Endothelial cell (in vitro differentiated cells): ENCODE data around the gene OR2J3. TPM values are rescaled to one million over a fixed set of nuclear protein-coding genes. Genes with fewer than 3 reads are reported as not detected.

Experiments used
- DNase-seq: peaks from one replicate; pipeline ENCODE4 v3.0.0; 2021; ENCODE audit warnings: low spot score
- H3K27ac Mint-ChIP-seq: one replicate; pipeline ENCODE4 v1.8.0; 2021; ENCODE audit warnings: mixed read lengths, inconsistent platforms; ENCODE audit not compliant: unreplicated experiment
- H3K27me3 Mint-ChIP-seq: one replicate; pipeline ENCODE4 v1.8.0; 2021; ENCODE audit warnings: mild to moderate bottlenecking, moderate library complexity, mixed read lengths, inconsistent platforms; ENCODE audit not compliant: unreplicated experiment
- H3K36me3 Mint-ChIP-seq: one replicate; pipeline ENCODE4 v1.8.0; 2021; ENCODE audit warnings: mild to moderate bottlenecking, low read depth, mixed read lengths, inconsistent platforms; ENCODE audit not compliant: unreplicated experiment
- H3K4me1 Mint-ChIP-seq: one replicate; pipeline ENCODE4 v1.8.0; 2021; ENCODE audit warnings: mild to moderate bottlenecking, mixed read lengths, inconsistent platforms; ENCODE audit not compliant: unreplicated experiment
- H3K4me3 Mint-ChIP-seq: one replicate; pipeline ENCODE4 v1.8.0; 2021; ENCODE audit warnings: mild to moderate bottlenecking, mixed read lengths, inconsistent platforms; ENCODE audit not compliant: unreplicated experiment
- H3K9me3 Mint-ChIP-seq: one replicate; pipeline ENCODE4 v1.8.0; 2021; ENCODE audit warnings: mixed read lengths, inconsistent platforms; ENCODE audit not compliant: unreplicated experiment
- long read RNA-seq: library from polyadenylated mRNA; unstranded; transcript quantifications from one replicate; pipeline ENCODE4 v2.0.0, GENCODE V29; 2020; ENCODE audit not compliant: unreplicated experiment
- total RNA-seq: library from RNA; stranded (reverse); fragmentation: NEBNext Ultra II Directional; extraction: Animal tissue kit (Norgen Biotek cat#: 25700); gene quantifications from one replicate; pipeline ENCODE4 v1.2.1, GENCODE V29; 2021; ENCODE audit not compliant: unreplicated experiment
- TF ChIP-seq, protein P1 (sequence below): fragments of 200-600 bp; sonication (generic); IDR thresholded peaks from one replicate; pipeline ENCODE4 v1.5.0; 2021; ENCODE audit warnings: antibody characterized with exemption; ENCODE audit not compliant: unreplicated experiment

Gene OR2J3
- total RNA-seq, result not detected
- long read RNA-seq, result 0 reads

DNA sequence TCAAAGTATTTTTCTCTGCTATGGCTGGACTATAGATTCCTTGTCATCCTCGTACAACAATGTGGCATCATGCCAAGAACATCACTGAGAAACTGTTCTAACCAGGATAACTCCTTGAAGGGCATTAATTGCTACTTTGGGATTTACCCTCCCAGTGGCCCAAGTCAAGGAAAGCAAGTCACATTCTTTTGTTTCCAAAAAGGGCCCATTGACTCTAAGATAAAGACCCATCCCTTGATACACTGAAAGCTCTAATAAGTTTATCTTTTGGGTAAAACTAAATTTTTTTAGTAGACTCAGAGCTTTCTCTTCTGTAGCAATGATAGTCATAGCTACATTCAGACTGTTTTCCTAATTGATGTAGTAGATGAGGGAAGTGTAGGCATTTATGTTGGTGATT lies at the start of gene OR2J3:
TSS of gene OR2J3 (plus strand) at position 301 of the 400 bp plus-strand sequence. CDS start 3,833 bp downstream, outside the sequence.
- no peaks in the 10 kb centered on the region for H3K36me3 Mint-ChIP-seq
- no peaks in the 10 kb centered on the region for H3K9me3 Mint-ChIP-seq
- no peak for DNase-seq
- no peak within 1 kb of the TSS for H3K27ac Mint-ChIP-seq
- H3K4me1 Mint-ChIP-seq, result no peaks in the 10 kb centered on the region
- TF ChIP-seq, protein P1, sequence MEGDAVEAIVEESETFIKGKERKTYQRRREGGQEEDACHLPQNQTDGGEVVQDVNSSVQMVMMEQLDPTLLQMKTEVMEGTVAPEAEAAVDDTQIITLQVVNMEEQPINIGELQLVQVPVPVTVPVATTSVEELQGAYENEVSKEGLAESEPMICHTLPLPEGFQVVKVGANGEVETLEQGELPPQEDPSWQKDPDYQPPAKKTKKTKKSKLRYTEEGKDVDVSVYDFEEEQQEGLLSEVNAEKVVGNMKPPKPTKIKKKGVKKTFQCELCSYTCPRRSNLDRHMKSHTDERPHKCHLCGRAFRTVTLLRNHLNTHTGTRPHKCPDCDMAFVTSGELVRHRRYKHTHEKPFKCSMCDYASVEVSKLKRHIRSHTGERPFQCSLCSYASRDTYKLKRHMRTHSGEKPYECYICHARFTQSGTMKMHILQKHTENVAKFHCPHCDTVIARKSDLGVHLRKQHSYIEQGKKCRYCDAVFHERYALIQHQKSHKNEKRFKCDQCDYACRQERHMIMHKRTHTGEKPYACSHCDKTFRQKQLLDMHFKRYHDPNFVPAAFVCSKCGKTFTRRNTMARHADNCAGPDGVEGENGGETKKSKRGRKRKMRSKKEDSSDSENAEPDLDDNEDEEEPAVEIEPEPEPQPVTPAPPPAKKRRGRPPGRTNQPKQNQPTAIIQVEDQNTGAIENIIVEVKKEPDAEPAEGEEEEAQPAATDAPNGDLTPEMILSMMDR, result no peak
- no peak within 1 kb of the TSS for H3K4me3 Mint-ChIP-seq
- no peaks in the 10 kb centered on the region for H3K27me3 Mint-ChIP-seq

DNA sequence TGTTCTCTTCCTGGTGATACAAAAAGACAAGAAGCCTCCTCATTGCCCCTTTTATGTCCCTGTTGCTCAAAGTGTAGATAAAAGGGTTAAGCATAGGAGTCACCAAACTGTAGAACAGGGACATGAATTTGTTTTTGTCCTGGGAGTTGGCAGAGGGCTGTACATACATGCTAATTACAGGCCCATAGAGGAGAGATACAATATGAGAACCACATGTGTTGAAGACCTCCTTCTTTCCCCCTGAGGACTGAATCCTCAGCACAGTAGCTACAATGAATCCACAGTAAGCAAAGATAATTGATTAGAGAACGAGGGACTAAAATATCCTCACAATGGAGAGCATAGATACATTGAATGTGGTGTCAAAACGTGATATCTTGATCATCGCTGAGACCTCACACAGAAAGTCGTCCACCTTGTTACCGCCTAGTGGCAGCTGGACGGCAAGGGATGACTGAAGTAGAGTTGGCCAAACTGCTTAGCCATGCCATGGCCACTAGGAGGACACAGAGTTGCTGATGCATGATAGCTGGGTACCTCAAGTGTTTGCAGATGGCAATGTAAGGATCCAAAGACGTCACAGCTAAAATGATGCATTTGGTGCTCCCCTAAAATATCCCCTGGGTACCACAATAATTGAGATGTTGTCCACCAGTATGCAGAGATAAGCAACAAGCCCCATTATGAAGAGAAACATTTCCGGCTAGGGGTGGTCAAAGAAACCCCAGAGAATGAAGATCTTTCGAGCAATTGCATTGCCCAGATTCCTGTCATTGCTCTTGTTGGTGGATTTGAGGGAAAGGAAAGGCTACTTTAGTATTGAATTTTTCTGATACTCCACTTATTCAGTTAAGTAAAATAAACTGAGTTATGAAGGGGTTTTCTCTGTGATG lies 35.8 kb upstream of the OR2J3 start:
- no peaks in the 10 kb centered on the region for H3K27me3 Mint-ChIP-seq
- no peaks in the 10 kb centered on the region for H3K4me1 Mint-ChIP-seq
- no peak overlapping the region for H3K4me3 Mint-ChIP-seq
- DNase-seq, result peak; percentile 52
- no peaks in the 10 kb centered on the region for H3K36me3 Mint-ChIP-seq
- no peak overlapping the region for H3K27ac Mint-ChIP-seq
- H3K9me3 Mint-ChIP-seq, result no peaks in the 10 kb centered on the region
- TF ChIP-seq, protein P1, result peak; percentile 85

DNA sequence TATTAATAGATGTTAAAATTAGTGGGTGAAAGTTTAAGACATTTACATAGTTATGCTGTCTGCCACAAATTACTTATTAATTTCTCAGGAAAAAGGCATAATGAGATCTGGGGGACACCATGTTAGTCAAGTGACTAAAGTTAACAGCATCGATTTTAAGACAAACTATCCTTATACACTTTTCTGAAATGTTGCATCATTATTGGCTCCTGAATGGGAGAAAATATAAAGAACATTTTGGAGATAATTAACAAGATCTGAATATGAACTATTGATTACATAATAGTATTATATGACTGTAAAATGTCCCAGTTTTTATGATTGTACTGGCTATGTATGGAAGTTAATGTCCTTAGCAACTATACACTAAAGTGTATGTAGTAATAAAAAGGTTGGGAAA lies 28.7 kb upstream of the OR2J3 start:
- TF ChIP-seq, protein P1, result no peak
- no peak for DNase-seq
- Mint-ChIP-seq H3K36me3 (no peaks in the 10 kb centered on the region), H3K4me3 (no peak overlapping the region), H3K4me1 (no peaks in the 10 kb centered on the region), H3K27ac (no peak overlapping the region), H3K27me3 (peaks cover 1% of the 10 kb centered on the region), H3K9me3 (no peaks in the 10 kb centered on the region)

DNA sequence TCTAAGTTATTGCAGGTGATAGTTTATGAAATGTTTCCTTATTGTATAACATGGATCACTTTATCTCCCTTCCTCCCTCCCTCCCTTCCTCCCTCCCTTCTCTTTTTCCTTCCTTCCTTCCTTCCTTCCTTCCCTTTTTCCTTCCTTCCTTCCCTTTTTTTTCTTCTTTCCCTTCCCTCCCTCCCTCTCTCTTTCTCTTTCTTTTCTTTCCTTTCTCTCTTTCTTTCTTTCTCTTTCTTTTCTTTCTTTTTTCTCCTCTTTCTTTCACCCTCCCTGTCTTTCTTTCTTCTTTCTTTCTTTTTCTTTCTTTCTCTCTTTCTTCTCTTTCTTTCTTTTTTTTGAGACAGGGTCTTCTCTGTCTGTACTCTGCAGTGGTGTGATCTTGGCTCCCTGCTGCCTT lies 26.5 kb upstream of the OR2J3 start:
- no peak overlapping the region for H3K4me3 Mint-ChIP-seq
- peaks cover 1% of the 10 kb centered on the region for H3K27me3 Mint-ChIP-seq
- DNase-seq, result no peak
- no peaks in the 10 kb centered on the region for H3K4me1 Mint-ChIP-seq
- H3K36me3 Mint-ChIP-seq, result no peaks in the 10 kb centered on the region
- TF ChIP-seq, protein P1, result no peak
- H3K27ac Mint-ChIP-seq, result no peak overlapping the region
- no peaks in the 10 kb centered on the region for H3K9me3 Mint-ChIP-seq

DNA sequence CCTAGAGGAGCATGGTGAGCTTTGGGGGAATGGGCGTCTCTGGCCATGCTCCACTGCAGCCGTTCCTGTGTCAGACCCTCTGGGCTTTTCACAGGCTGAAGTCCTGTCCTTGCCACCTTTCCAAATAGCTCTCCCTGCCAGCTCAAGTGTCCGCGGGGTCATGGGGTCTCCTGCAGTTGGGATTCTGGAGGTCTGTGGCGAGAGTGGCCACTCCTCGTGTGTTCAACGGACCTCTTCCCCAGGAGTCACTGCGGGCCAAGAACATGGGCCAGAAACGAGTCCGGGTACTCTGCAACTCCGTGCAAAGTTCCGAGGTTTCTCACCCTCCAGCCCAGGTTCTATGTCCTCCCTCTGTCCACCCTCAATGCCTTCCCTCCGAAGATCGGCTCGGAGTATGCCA lies 25.4 kb upstream of the OR2J3 start:
- no peaks in the 10 kb centered on the region for H3K36me3 Mint-ChIP-seq
- peaks cover 1% of the 10 kb centered on the region for H3K27me3 Mint-ChIP-seq
- H3K4me1 Mint-ChIP-seq, result no peaks in the 10 kb centered on the region
- TF ChIP-seq, protein P1, result no peak
- H3K4me3 Mint-ChIP-seq, result no peak overlapping the region
- no peak for DNase-seq
- H3K9me3 Mint-ChIP-seq, result no peaks in the 10 kb centered on the region
- H3K27ac Mint-ChIP-seq, result no peak overlapping the region
